Heart right ventricle (tissue), 16 donors: Measurements from ENCODE around the gene RGS4. TPM values are rescaled to one million over a fixed set of nuclear protein-coding genes. Genes with fewer than 3 reads are reported as not detected.

Source experiments
- ATAC-seq, 8 donors: fragments of 200-7000 bp; cut with Tn5 transposase; one replicate each; pipeline ENCODE4 v1.9.1; 2020; ENCODE audit warnings: mild to moderate bottlenecking in 8 of 8, moderate library complexity in 8 of 8, moderate number of reproducible peaks in 1 of 8
- DNase-seq, 2 donors: peaks; one replicate each; pipeline ENCODE4 v3.0.0-alpha.2; 2020
- H3K27ac ChIP-seq, 10 donors: fragments of 200-600 bp; sonication (generic) in 2 of 10; one replicate each; pipeline versions ENCODE4 v1.5.0 to v1.8.0; 2020 to 2022; ENCODE audit warnings: mild to moderate bottlenecking in 3 of 10
- H3K27me3 ChIP-seq, 7 donors: fragments of 200-600 bp; one replicate each; pipeline ENCODE4 v1.8.0; 2021 to 2022; ENCODE audit warnings: mild to moderate bottlenecking in 2 of 7
- H3K36me3 ChIP-seq, 9 donors: fragments of 200-600 bp; sonication (generic) in 1 of 9; one replicate each; pipeline versions ENCODE4 v1.5.0 to v1.8.0; 2020 to 2022; ENCODE audit warnings: mild to moderate bottlenecking in 2 of 9
- H3K4me1 ChIP-seq, 9 donors: fragments of 200-600 bp; sonication (generic) in 1 of 9; one replicate each; pipeline versions ENCODE4 v1.5.0 to v1.8.0; 2020 to 2022; ENCODE audit warnings: mild to moderate bottlenecking in 4 of 9
- H3K4me3 ChIP-seq, 10 donors: fragments of 200-600 bp; sonication (generic) in 2 of 10; one replicate each; pipeline versions ENCODE4 v1.5.0 to v1.8.0; 2020 to 2022; ENCODE audit warnings: mild to moderate bottlenecking in 7 of 10, moderate library complexity in 2 of 10
- H3K9me3 ChIP-seq, 11 donors: fragments of 200-600 bp in 10 of 11; sonication (generic) in 2 of 11; one replicate each; pipeline versions ENCODE4 v1.5.0 to v1.8.0; 2013 to 2022; ENCODE audit warnings: mild to moderate bottlenecking in 2 of 11, control low read depth in 1 of 11, moderate library complexity in 1 of 11
- CTCF ChIP-seq, 9 donors: fragments of 200-600 bp; sonication (generic) in 2 of 9; IDR thresholded peaks; one replicate each; pipeline versions ENCODE4 v1.5.0 to v1.8.0; 2021 to 2022; ENCODE audit warnings: antibody characterized with exemption in 9 of 9, mild to moderate bottlenecking in 5 of 9, moderate library complexity in 1 of 9
- WGBS, 2 donors: extraction: QIAGEN DNeasy Blood & Tissue Kit; methylation state at CpG; one replicate each; pipeline ENCODE4 v1.1.7; 2013; ENCODE audit warnings: inconsistent platforms in 1 of 2; 5-methylcytosine and 5-hydroxymethylcytosine counted together
- intact Hi-C, 10 donors: fragments of 100-400 bp; cut with DNase I; formaldehyde crosslinking; loops; one replicate each; pipeline versions ENCODE4 v1.11.1 to v1.14.2; 2022
- polyA plus RNA-seq, 2 donors: library from polyadenylated mRNA; stranded (reverse); fragments of 200-250 nt; gene quantifications; one replicate each; pipeline ENCODE4 v1.2.3, GENCODE V29; 2013
- total RNA-seq, 10 donors: library from RNA; stranded (reverse); fragmentation: NEBNext Ultra II Directional in 3 of 10; extraction: Animal tissue kit (Norgen Biotek cat#: 25700) in 3 of 10; gene quantifications; one replicate each; pipeline versions ENCODE4 v1.2.1 to v1.2.4, GENCODE V29; 2021 to 2023
- donor health status: Arrhythmogenic right ventricular cardiomyopathy.
- donor health status: ischemic (EF 13 %, LVEDD 7.1; RV severe dilation, severe dysfunction).
- donor health status: healthy with polysubstance abuse.
- donor health status: DM: no; HTN: yes; CAD: no.
- donor health status: DM: no; HTN: no; CAD: no.
- donor health status: ischemic (EF 25% LVEDD 6.9; RV normal size, moderate dysfunction).
- donor health status: ischemic (EF 25% LVEDD 5.7; RV mildly dilated, moderate dysfunction).
- donor health status: healthy.
- donor health status: DM: yes; HTN: yes; CAD: no.
- donor health status: Ischemic cardiomyopathy.
- donor health status: ischemic (EF 35%, LVEDD 5.7; RV mildly dilated, moderate dysfunction).
- donor health status: nonischemic (EF 11% LVEDD 7.7; RV severe dilation, severe dysfunction).
- donor health status: DM: yes; HTN: yes; CAD: no.
- donor health status: PGD.
- donor health status: ischemic (EF 29% LVEDD 5.4; RV normal size, mild dysfunction).
- donor health status: nonischemic (EF 23%, LVEDD 6.1; RV moderate dilation, normal function).

The RGS4 gene
- total and polyA plus RNA-seq, 12 donors: 0.72 to 7.6 (median 1.5) TPM

- Histone ChIP-seq H3K27ac (no peak overlapping the region), H3K4me3 (no peak overlapping the region), H3K4me1 (peaks cover 0 to 7% (median 0%) of the 10 kb centered on the region in 9 donors), H3K9me3 (no peaks in the 10 kb centered on the region), H3K27me3 (peaks cover 0 to 5% (median 0%) of the 10 kb centered on the region in 7 donors), H3K36me3 (no peaks in the 10 kb centered on the region)
- TF ChIP-seq CTCF (IDR thresholded peaks at IDR 0.05): no peak
- ATAC-seq (no peak), DNase-seq (no peak)
- intact Hi-C loops: loop anchor here in 3 of 10 donors (10.0 kb wide), 2 partner anchors 186 to 206 kb away; no protein-coding TSS in a partner anchor
- WGBS, 2 donors: 82 to 91% methylated on average over 1 of the region's 1 CpG
These were observed 8.7 kb upstream of the RGS4 start for GRCh38 chr1:163060343-163061007.

GRCh38 chr1:163063143-163063542, 6.0 kb upstream of the RGS4 start:
- Histone ChIP-seq H3K27ac (no peak overlapping the region), H3K9me3 (no peaks in the 10 kb centered on the region), H3K4me3 (no peak overlapping the region), H3K27me3 (peaks cover 0 to 5% (median 0%) of the 10 kb centered on the region in 7 donors), H3K36me3 (no peaks in the 10 kb centered on the region), H3K4me1 (peaks cover 0 to under 1% (median 0%) of the 10 kb centered on the region in 9 donors)
- intact Hi-C loops: loop anchor here in 3 of 10 donors (10.0 kb wide), 2 partner anchors 188 to 208 kb away; no protein-coding TSS in a partner anchor
- DNase-seq (no peak), ATAC-seq (no peak)
- TF ChIP-seq CTCF (IDR thresholded peaks at IDR 0.05): no peak

GRCh38 chr1:163063610-163064009, 5.6 kb upstream of the RGS4 start:
- intact Hi-C loops: loop anchor here in 3 of 10 donors (10.0 kb wide), 2 partner anchors 189 to 209 kb away; no protein-coding TSS in a partner anchor
- ATAC-seq: no peak
- DNase-seq: no peak

GRCh38 chr1:163066168-163066567, 3.0 kb upstream of the RGS4 start:
- no peak for TF ChIP-seq CTCF (IDR thresholded peaks at IDR 0.05)
- Histone ChIP-seq H3K4me1 (peaks cover 0 to 7% (median 0%) of the 10 kb centered on the region in 9 donors), H3K36me3 (no peaks in the 10 kb centered on the region), H3K9me3 (no peaks in the 10 kb centered on the region), H3K27me3 (peaks cover 0 to 35% (median 4%) of the 10 kb centered on the region in 7 donors), H3K4me3 (no peak overlapping the region), H3K27ac (no peak overlapping the region)
- 83 to 90% methylated on average over 1 of the region's 1 CpG for WGBS, 2 donors
- DNase-seq: no peak
- intact Hi-C loops: loop anchor here in 6 of 10 donors (5.0 to 10.0 kb wide), 4 partner anchors 189 to 251 kb away; no protein-coding TSS in a partner anchor
- ATAC-seq: no peak

More at GRCh38 chr1:163063610-163064009, 5.6 kb upstream of the RGS4 start:
- TF ChIP-seq CTCF (IDR thresholded peaks at IDR 0.05): no peak
- no peak overlapping the region for H3K4me3 ChIP-seq
- peaks cover 0 to 5% (median 0%) of the 10 kb centered on the region in 9 donors for H3K4me1 ChIP-seq
- WGBS, 2 donors: 59 to 71% methylated on average over 3 of the region's 3 CpGs
- no peaks in the 10 kb centered on the region for H3K9me3 ChIP-seq
- H3K27ac ChIP-seq: no peak overlapping the region
- peaks cover 0 to 10% (median 0%) of the 10 kb centered on the region in 7 donors for H3K27me3 ChIP-seq
- H3K36me3 ChIP-seq: no peaks in the 10 kb centered on the region
